ENCODE results near the gene GDAP2. TPM values are rescaled to one million over a fixed set of nuclear protein-coding genes. Genes with fewer than 3 reads are reported as not detected.

GDAP2 gene
- total RNA-seq, 1 donor from 2014 or later, result 31.5 TPM

DNA sequence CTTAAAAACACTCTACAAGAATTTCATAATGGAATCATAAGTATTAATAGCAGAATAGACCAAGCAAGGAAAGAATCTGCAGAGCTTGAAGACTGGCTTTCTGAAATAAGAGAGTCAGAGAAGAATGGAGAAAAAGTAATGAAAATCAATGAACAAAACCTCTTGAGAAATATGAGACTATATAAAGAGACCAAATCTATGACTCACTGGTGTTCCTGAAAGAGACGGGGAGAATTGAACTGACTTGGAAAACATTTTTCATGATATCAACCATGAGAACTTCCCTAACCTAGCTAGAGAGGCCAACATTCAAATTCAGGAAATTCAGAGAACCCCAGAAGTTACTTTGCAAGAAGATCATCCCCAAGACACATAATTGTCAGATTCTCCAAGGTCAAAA, 85.6 kb downstream of the GDAP2 start:
- no peak for DNase-seq (ENCODE audit: low spot score)

DNA sequence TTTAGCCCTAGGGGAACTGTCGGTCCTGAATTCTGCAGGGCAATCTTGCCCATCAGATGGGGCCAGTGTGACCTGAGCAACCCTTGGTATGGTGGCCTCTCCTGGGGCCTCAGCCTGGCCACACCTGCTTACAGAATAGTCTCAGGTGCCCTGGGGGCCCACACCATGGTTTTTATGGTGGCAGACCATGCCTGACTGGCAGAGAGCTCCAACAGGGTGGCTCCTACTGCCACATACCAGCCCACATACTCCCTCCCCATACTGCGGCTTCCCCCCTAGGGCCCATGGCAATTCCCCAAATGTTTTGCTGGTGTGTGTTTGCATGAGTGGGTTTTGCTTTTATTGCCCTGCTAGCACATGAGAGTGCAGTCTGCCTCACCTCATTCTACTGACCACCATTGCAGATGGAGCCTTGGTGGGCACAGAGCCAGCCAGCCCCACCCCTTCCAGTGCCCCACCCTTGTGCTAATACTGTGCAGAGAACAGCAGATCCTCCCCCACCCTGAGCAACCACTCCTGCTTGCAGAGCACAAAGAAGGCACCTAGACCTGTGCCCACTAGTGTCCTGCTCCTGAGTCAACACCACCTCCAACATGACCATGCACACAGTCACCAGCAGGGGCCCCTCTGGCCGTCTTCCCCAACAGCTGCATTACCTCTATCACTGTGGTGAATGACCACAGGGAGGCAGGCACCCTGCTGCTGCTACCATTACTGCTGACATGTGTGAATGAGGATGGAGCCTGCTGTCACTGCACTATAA, 86.8 kb downstream of the GDAP2 start:
- no peak for DNase-seq (ENCODE audit: low spot score)

DNA sequence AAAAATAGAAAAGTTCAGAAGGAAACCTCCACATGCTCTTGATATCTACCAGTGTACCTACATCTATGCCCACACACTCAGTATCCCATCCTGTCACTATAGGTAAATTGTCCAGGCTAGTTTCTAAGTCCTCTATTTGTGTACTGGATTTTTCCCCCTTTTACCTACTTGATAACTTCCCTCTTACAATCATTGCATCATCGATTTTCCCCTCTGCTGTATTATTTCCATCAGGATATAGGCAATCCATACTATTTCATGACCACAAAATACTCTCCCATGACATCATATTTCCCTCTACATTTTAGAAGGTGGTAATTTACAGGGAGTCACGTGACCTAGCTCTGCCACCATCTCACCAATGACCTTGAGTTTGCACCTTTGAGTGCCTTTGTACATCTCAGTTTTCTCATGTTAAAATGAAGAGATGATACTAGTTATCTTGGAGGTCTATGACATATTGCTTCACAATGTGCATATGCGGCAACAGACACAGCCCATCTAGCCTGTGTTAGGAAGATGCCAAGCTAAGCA, 88.2 kb downstream of the GDAP2 start:
- DNase-seq (ENCODE audit: low spot score), result no peak

DNA sequence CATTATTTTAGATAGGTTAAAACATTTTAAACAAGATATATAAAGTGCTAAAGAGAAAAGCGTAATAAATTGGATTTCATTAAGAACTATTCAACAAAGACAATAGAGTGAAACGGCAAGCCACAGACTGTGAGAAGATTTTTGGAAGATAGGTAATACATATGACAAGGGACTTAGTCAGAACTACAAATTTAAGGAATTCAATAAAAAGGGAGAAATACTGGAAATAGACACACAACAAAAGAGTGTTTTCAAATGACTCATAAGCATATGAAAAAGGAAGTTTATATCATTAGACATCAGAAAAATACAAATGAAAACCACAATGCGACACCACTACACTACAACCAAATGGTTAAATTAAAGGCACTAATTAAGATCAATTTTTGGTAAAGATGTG, 90.5 kb downstream of the GDAP2 start:
- DNase-seq (ENCODE audit: low spot score), result no peak

DNA sequence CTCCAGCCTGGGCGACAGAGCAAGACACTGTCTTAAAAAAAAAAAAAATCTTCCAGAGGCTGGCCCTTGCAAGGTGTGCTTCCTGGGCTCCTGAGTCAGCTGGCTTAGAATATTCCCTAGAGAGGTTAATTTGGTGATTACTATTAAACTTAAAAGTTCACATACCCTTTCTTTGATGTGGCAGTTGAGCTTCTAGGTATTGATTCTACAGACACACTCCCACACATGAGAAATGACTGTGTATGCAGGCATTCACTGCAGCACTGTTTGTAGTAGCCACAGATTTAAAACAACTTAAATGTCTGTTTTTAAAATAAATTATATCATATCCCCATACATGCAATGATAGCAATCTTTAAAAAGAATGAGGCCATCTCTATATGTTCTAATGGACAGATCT, 93.4 kb downstream of the GDAP2 start:
- DNase-seq (ENCODE audit: low spot score), result no peak

DNA sequence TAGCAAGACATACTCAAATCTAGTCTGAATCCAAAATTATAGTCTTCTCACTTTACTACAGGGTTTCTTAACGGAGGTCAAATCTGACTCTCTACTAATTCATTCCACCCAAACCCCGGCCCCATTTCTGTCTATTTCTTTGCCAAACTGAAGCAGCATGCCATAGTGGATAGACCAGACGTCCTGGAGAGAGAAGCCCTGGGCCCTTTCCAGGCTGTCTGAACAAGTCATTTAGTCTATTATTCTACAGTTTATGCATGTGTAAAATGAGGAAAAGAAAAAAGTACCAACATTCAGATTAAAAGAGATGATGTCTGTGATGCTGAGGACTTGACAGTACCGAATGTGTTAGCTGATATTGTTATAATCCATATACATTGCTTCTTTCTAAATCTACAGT, 95.0 kb downstream of the GDAP2 start:
- no peak for DNase-seq (ENCODE audit: low spot score)

DNA sequence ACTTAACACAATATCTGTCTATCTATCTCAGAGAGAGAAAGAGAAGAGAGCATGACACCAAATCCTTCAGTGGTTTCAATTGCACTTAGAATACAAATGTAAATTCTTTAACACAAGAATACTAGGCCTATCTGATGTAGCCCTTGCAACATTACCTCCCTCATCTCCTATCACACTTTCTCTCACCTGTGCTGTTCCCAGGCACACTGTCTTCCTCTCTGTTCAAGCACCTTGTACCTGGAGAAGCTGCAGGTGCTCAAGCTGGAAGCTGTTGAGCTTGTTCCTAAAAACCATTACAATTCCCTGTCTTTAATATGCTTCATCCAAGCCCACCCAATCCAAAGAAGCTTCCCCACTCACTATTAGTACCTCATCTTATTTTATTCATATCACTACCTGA, 97.0 kb downstream of the GDAP2 start:
- no peak for DNase-seq (ENCODE audit: low spot score)

DNA sequence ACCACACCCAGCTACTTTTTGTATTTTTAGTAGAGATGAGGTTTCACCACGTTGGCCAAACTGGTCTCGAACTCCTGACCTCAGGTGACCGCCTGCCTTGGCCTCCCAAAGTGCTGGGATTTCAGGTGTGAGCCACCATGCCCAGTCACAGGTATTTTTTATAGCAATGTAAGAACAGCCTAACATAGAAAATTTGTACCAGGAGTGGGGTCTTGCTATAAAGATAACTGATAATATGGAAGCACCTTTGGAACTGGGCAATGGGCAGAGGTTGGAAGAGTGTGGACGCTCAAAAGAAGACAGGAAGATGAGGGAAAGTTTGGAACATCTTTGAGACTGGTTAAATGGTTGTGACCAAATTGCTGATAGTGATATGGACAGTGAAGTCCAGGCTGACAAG, 99.2 kb downstream of the GDAP2 start:
- DNase-seq (ENCODE audit: low spot score), result no peak

DNA sequence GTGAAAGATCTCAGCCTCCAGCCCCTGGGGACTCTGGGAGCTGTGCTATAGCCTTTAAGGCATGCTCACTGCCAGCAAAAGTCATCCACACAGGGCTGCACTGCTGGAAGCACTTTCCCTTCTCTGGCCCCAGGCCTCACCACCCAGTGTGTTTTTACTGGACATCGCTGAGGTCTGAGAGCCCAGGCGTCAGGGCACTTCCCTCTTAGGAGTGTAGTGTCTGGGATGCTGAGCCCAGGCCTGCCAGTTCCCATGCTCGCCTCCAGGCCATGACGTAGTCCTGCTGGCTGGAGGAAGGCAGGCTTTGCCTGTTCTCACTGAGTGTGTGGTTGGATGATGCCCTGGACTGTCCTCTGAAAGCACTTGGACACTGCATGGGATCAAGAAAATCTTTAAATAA, 101.2 kb downstream of the GDAP2 start:
- no peak for DNase-seq (ENCODE audit: low spot score)

DNA sequence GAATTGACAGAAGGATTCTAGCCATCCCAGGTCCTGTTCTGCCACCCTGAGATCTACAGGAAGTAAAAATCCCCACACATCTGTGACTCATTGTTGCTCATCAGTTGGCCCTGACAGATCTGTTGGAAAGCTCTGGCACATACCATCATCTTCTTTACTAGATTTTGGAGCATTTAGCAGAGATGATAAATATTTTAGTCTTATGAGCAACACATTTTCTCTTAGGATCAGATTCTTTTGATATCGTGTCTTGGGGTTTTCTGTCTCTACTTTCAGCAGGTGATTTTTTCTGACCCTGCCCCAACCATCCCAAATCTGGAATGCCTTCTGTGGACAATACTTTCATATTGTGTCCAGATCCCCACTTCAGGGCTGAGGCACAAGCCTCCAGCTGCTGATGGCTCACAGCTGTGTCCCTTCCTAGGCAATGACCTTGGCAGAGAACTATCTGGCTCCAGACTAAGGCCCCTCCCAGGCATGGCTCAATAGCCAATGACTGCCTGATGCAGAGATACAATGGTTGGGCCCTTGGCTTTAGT, 102.8 kb downstream of the GDAP2 start:
- DNase-seq (ENCODE audit: low spot score), result no peak

DNA sequence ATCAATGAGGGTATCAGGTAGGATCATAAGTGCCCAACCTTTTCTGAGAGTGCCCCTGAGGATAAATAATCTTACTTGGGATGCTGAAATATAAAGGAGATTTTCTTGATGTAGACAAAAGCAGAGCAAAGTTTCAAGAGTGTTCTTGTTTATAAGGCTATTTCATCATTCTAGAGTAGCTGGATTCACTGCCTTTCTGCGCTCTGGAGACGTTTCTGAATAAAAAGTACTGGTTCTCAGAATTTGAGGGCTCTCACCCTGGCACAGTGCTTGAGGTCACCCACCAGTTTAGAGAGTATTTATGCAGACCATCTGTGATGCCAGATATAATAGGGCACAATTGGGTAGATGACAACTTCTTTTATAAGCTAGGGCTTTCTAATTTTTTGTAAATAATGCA, 103.3 kb downstream of the GDAP2 start:
- DNase-seq (ENCODE audit: low spot score), result no peak

DNA sequence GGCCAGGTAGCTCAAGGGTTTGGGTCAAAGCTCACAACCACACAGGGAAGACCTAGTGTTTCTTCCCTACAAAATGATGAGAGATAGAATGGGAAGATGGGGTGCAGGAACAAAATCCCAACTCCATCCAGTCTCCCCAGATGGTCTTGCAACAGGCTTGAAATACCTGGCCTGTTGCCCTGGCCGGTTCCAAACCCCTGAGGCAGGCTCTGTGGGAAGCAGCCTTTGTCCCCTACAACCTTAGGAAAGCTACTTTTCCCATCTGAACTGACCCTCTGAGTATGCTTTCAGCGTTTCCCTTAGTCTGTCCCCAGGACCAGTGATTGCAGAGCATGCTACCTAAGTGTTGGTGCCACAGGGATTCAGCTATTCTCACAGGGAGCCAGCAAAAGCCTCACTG, 104.0 kb downstream of the GDAP2 start:
- DNase-seq (ENCODE audit: low spot score), result no peak

DNA sequence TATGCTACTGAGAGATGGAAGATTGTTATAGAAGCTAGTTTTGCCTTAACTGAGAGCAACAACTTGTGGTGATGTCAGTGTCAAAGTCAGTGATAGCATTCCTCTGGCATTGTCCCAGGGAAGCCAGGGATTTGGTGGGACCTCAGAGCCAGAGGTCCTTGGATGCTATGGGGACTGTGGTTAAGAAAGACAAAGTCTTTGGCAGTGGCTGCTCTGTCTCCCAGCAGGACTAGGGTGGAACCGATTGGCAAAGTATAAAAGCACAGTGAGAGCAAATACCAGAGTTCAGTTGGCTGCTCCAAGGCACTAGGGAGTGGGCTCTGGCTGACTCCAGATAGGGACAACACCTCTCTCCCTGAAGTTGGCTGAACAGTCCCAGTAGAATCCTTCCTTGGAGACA, 104.8 kb downstream of the GDAP2 start:
- no peak for DNase-seq (ENCODE audit: low spot score)

DNA sequence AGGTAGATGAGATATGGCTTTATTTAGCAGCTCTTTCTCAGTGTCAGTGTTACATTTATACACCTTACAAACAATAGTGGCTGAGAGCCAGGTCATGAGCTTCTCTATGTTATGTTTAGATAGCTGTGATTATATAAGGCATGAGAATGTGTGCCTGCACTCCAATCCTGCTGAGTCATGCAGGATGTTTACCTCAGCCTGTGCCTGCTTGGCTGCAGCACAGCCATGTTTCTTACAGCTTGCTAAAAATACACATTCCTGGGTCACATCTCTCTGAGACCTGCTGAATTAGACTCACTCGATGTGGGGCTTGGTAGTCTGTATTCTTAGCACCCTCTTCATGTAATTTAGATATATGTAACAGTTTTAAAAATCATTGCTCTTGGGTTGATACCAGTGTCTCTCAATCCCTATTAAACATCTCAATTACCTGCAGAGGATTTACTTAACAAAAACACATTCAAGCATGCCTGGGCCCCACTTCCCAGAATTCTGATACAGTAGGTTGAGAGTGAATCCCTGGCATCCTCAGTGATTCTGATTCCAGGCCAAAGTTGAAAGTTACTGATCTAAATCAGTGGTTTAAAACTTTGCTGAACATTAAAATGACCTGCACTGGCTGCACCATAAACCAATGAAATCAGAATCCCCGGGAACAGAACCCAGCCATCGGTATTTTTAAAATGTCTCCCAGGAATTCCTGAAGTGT, 107.5 kb downstream of the GDAP2 start:
- no peak for DNase-seq (ENCODE audit: low spot score)

DNA sequence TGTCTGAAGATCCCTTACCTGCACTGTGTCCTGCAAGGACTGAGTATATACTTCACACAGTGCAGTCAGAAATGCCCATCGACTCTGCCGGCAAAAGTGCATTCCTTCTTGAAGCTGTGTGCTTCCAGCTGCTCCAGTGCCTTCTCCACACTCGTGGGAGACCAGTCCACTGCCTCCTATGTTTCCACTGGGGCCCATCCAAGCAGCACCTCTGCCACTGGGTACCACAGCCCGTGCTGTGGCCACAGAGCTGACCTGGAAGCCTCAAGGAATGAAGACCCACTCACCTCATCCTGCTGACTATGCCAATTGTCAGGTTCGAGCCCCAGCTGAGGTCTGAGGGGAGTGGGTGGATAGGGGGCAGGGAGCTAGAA, 108.1 kb downstream of the GDAP2 start:
- no peak for DNase-seq (ENCODE audit: low spot score)

DNA sequence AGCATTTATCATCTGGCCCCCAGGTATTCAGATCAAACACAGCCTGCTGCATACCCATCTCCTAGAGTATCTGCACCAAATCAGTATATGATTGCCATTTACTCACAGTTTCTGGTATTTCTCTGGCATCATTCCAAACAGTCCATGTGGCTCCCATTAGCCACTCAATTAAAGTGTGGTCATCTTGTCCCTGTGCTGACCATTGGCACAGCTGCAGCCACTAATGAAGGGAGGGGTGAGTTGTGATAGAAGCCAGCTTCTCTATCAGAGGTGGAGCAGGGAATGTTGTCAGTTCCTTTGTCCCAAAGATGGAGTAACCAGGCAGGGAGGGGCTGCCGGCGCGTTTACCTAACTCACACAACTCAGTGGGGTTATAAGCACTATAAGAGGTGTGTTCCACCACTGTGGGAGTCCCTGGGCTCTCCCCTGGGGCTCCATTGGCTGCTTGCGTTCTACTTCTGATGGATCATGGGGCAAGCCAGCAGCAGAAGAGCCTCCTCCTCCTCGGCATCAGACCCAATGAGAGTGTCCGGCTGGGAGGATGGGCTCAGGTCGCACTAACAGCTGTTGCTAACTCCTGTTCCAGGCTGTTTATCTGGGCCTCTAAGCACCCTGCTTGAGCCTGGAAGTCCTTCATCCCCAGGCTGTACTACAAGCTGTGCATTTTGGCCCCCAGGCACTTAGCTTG, 108.6 kb downstream of the GDAP2 start:
- no peak for DNase-seq (ENCODE audit: low spot score)

DNA sequence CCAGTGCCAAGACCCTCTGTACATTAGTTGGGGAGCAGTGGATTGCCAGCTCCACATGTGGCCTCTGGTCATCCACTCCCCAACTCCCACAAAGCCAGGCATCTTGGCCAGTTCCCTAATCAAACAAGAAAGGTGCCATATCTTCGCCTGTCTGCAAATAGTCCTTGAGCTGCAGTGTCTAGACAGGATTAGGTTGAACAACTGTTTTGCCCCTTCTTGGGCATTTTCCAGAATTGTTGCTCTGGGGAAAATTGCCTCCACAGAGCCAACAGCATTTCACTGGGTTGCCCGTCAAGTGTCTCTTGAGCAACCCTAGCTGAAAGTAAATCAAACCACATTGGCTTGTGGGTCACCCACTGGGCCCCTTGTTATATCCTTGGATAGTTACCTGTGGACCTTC, 109.3 kb downstream of the GDAP2 start:
- DNase-seq (ENCODE audit: low spot score), result no peak

DNA sequence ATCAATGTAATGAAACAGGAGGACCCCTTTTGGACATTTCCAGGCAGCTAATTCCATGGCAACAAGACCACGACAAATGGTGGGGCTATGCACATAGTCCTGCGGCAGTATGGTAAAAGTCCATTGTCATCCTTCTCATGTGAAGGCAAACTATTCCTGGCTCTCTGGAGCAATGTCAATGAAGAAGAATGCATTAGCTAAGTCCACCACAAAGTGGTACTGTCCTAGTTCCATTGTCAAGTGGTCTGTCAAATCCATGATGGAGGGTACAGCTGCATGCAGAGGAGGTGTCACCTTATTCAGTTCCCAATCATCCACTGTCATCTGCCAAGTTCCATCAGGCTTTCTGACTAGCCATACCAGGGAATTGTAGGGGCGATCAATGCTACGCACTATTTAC, 110.1 kb downstream of the GDAP2 start:
- no peak for DNase-seq (ENCODE audit: low spot score)

DNA sequence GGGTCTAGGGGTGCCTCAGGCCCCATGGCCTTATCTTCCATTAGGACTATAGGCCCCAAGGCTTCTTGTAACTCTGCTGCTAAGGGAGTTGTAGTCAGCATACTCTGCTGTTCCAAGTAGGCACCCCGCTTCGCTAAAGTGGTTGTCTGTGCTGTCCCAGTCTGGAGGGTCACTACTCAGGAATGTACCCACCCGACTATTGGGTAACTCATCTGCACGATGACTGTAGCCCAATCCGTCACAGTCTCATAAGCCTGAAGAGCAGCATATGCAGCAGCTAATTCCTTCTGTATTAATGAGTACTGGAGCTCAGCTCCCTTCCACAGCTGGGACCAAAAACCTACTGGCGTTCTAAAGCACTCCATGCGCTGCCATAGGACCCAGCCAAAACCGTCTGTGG, 111.0 kb downstream of the GDAP2 start:
- DNase-seq (ENCODE audit: low spot score), result no peak

DNA sequence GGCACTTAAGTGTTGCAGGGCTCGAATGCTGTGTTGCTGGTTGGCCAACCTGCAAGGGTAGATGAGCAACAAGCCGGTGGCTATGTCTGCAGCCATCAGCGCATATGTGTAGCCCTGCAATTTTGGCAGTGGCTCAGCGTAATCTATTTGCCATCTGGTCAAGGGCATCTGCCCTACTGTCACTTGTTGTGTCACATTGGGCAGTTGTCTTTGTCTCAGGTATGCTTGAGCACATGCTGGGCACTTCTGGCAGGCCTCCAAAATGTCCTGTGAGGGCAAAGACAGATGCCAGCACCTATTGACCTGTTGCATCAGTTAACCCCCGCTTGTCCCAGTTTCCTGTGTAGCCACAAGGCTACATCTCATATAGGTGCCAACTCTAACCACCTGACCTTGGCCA, 111.8 kb downstream of the GDAP2 start:
- no peak for DNase-seq (ENCODE audit: low spot score)

DNA sequence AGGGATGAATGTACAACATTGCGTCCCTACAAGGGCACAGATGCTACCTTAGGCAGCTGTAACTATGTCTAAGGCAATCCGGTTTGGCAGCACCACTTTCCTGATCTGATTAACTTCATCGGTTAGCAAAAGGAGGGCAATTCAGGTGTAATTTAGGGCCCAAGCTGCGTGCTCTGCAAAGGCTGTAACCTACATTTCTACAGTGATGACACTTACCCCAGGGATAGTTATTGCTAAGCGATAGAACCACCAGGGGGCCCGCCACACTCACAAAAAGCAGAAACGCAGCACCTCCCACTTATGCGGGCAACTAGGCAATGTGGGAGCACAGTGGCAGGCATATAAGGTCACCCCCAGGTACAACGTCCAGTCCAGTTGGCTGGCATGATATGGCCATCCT, 113.5 kb downstream of the GDAP2 start:
- DNase-seq (ENCODE audit: low spot score), result no peak

Measured in mesenteric fat pad (tissue), 1 donor.